Measurements from ENCODE around the gene PTPRN2.

DNA sequence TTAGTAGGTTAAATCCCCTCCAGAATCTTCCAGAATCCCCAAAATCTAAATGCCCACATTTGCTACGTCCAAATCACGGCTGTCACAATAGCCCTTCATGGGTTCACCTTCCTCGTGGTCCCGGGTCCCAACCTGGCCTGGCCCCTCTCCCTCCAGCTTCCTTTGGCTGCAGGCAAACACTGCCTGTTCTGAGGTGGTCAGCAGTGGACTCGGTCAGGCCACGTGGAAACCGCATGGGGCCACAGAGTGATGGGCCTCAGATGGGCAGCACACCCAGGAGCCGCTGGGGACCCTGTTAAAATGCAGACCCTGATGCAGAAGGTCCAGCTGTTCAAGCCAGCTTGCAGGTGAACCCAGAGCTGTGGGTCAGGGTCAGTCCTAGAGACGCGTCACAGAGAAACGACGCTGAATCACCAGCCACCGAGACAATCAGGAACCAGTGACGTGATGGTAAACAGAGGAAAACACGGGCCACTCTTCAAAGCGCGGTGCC, 662.2 kb downstream of the PTPRN2 start:
- TF ChIP-seq MYC (CRISPR knock-in tag; IDR thresholded peaks at IDR 0.05; ENCODE audit: borderline replicate concordance) (no peak), IKZF4 (CRISPR knock-in tag; IDR thresholded peaks at IDR 0.05; ENCODE audit: borderline replicate concordance, low read depth, not compliant biosample characterization) (no peak), ZNF138 (CRISPR knock-in tag; IDR thresholded peaks at IDR 0.05; ENCODE audit: low read depth) (no peak), ZKSCAN1 (IDR thresholded peaks at IDR 0.05; ENCODE audit: low read length) (no peak), CREM (IDR thresholded peaks at IDR 0.05) (no peak), CREM (CRISPR knock-in tag; IDR thresholded peaks at IDR 0.05) (no peak), ZNF383 (CRISPR knock-in tag; IDR thresholded peaks at IDR 0.05; ENCODE audit: borderline replicate concordance) (no peak)
- TF ChIP-seq, protein P1, sequence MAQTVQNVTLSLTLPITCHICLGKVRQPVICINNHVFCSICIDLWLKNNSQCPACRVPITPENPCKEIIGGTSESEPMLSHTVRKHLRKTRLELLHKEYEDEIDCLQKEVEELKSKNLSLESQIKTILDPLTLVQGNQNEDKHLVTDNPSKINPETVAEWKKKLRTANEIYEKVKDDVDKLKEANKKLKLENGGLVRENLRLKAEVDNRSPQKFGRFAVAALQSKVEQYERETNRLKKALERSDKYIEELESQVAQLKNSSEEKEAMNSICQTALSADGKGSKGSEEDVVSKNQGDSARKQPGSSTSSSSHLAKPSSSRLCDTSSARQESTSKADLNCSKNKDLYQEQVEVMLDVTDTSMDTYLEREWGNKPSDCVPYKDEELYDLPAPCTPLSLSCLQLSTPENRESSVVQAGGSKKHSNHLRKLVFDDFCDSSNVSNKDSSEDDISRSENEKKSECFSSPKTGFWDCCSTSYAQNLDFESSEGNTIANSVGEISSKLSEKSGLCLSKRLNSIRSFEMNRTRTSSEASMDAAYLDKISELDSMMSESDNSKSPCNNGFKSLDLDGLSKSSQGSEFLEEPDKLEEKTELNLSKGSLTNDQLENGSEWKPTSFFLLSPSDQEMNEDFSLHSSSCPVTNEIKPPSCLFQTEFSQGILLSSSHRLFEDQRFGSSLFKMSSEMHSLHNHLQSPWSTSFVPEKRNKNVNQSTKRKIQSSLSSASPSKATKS (CRISPR knock-in tag; IDR thresholded peaks at IDR 0.05): no peak
- TF ChIP-seq, protein P2, sequence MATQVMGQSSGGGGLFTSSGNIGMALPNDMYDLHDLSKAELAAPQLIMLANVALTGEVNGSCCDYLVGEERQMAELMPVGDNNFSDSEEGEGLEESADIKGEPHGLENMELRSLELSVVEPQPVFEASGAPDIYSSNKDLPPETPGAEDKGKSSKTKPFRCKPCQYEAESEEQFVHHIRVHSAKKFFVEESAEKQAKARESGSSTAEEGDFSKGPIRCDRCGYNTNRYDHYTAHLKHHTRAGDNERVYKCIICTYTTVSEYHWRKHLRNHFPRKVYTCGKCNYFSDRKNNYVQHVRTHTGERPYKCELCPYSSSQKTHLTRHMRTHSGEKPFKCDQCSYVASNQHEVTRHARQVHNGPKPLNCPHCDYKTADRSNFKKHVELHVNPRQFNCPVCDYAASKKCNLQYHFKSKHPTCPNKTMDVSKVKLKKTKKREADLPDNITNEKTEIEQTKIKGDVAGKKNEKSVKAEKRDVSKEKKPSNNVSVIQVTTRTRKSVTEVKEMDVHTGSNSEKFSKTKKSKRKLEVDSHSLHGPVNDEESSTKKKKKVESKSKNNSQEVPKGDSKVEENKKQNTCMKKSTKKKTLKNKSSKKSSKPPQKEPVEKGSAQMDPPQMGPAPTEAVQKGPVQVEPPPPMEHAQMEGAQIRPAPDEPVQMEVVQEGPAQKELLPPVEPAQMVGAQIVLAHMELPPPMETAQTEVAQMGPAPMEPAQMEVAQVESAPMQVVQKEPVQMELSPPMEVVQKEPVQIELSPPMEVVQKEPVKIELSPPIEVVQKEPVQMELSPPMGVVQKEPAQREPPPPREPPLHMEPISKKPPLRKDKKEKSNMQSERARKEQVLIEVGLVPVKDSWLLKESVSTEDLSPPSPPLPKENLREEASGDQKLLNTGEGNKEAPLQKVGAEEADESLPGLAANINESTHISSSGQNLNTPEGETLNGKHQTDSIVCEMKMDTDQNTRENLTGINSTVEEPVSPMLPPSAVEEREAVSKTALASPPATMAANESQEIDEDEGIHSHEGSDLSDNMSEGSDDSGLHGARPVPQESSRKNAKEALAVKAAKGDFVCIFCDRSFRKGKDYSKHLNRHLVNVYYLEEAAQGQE (IDR thresholded peaks at IDR 0.05; ENCODE audit: borderline replicate concordance in 1 of 2, low read depth in 1 of 2, low read length in 2 of 2): no peak
